HG03575 (cell line): ENCODE results near the gene SAMD4A.
"Not testable (repeated sequence)": the region's sequence is repeated elsewhere in the genome, so short reads cannot be mapped to it uniquely, and the experiment has no call there.

Source experiments
- ATAC-seq: cut with Tn5 transposase; IDR thresholded peaks from one replicate; pipeline ENCODE4 v1.9.1; 2021; ENCODE audit not compliant: unreplicated experiment, insufficient number of reproducible peaks, low FRiP score; ENCODE audit errors: extremely low read depth

Gene SAMD4A

DNA sequence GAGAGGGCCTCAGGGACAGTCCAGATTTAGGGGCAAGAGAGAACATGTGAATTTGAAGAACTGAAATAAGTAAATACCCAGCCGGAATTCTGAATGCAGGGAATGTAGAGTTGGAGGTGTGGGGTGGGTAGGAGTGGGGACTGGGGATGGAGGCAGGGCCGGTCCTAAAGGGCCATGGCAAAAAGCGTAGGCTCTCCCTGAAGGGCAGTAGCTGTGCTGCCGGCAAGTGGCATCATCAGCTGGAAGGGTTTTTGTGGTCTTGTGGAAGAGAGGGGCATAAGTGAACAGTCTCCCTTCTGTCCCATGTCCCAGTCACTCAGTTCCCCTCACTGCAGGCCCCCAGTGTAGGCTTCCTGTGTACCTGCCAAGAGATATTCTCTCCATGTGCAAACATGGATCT, 231.1 kb downstream of the SAMD4A start:
- no peak for ATAC-seq

- ATAC-seq, result no peak
These were observed 231.7 kb downstream of the SAMD4A start for GRCh38 chr14:54798465-54799124.

- ATAC-seq, result not testable (repeated sequence)
These were observed 234.6 kb downstream of the SAMD4A start for GRCh38 chr14:54801482-54801881.

GRCh38 chr14:54803396-54803795, 236.5 kb downstream of the SAMD4A start:
- ATAC-seq, result no peak

DNA sequence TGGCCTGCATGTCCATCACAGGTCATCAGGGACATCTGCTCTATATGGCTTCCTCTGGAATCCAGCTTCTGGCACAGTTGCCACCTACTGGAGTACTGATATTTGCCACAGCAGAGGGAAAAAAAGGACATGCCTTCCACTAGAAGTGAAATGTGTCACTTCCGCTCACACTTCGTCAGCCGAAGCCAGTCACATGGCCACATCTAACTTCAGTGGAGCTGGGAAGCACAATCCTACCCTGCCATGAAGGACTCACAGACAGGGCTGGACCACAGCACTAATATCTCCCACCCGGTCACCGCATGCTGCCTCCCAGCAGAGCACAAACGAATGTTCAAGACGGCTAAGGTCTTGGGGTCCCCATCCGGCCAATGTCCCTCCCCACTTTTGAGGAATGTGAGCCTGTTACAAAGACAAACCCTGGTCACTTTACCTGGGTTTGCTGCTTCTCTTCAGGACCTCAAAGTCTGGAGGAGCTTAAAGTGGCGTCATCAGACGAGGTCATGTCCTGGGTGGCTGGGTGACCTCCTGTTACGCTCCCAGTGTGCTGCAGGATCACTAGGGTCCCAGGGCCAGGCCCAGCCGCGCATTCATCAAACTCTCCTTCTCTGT, 237.1 kb downstream of the SAMD4A start:
- no peak for ATAC-seq

GRCh38 chr14:54804538-54805041, 237.7 kb downstream of the SAMD4A start:
- no peak for ATAC-seq

GRCh38 chr14:54805070-54805444, 238.1 kb downstream of the SAMD4A start:
- no peak for ATAC-seq

DNA sequence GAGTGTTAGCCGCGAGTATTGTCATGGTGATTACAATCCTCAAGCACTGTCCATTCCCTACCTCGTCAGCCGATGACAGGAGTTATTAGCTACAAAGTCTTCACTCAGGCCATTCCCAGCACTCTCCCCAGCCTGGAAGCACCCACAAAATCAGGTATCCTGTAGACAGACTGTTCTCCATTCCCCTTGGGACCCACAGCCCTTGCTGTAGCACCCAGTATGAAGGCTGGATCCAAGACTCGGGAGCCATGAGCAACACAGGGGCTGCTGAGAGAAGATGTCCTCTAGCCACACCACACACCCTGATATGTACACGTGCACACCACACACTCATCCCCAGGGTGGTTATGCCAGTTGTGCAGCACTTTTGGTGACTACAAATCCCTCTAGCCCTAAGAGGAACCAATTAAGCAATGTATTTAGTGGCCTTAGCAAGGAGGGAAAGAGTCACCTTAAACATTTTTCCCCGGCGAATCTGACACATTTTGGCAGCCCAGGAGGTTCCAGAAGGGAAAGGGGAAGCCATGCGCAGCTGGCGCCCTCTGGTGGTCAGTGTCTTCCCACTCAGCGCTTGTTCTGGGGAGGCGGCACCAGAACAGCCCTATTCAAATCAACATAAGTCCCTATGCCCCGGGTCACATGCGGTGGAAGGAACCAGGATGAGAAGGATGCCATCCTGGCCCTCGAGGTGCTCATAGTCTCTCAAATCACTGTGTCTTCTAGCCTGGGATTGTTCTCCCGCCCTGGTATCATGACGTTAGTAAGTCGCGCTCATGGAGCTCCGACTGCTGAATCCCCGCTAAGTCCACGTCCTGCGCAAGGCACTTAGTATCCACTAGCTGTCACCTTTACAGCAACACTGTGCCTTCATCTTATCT, 238.8 kb downstream of the SAMD4A start:
- no peak for ATAC-seq

DNA sequence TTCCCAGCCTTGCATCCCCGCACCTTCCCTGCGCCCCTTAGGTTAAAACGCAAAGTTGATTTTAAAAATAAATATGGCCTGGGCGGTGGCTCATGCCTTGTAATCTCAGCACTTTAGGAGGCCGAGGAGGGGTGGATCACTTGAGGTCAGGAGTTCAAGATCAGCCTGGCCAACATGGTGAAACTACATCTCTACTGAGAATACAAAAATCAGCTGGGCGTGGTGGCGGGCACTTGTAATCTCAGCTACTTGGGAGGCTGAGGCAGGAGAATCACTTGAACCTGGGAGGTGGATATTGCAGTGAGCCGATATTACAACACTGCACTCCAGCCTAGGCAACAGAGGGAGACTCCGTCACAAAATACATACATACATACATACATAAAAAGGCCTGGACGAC, 239.7 kb downstream of the SAMD4A start:
- ATAC-seq, result no peak

DNA sequence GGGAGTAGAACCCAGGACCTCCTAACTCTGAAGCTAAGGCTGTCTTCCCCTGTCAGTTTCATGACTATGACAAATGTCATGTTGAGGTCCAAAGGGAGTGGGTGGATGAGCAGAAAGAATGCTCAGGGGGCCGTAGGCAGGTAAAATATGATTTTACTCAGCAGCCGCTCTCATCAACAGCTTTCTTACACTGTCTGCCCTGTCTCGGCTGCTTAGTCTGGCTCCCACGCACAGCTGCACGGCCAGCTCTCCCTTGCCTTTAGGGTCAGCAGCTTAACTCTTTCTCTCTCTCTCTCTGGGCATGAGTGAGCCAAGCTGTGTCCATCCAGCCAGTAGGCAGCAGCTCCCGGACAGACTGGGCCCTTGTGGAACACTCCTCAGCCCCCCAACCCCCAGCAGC, 240.5 kb downstream of the SAMD4A start:
- ATAC-seq, result no peak

- no peak for ATAC-seq
These were observed 241.0 kb downstream of the SAMD4A start for GRCh38 chr14:54807881-54808280.

DNA sequence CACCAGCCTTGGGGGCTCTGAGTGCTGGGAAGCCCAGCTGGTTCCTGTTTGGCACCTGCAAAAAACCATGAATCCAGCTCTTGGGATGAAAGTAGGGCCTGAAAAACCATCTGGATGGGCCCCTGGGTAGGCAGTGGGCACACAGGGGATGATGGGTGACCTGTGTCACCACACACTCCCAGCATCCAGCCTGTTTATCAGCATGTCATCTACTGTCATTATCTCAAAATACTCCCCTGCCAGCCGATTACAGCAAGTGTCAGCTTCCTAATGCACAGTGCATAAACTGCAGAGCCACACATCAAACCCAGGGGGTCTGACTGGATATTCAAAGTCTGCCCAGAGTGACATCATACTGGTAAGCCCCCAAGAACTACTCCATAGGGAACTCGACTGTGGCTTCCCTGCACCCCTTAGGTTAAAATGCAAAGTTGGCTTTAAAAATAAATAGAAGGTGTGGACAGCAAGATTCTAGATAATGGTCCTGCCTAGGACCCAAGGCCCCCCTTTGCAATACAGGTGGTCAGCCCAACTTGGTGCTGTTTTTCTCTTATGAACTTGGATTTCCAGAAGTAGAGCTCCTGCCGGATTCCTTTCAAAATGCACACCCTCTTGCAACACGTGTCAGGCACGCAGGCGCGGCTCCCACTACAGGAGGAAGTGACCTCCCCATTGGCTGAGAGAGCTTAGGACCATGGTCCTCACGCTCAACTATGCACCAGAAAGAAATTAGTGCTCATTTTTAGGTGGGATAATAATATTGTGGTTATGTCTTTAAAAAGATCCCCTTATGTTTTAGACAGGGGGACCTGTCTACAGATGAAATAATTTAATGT, 241.6 kb downstream of the SAMD4A start:
- ATAC-seq, result no peak

DNA sequence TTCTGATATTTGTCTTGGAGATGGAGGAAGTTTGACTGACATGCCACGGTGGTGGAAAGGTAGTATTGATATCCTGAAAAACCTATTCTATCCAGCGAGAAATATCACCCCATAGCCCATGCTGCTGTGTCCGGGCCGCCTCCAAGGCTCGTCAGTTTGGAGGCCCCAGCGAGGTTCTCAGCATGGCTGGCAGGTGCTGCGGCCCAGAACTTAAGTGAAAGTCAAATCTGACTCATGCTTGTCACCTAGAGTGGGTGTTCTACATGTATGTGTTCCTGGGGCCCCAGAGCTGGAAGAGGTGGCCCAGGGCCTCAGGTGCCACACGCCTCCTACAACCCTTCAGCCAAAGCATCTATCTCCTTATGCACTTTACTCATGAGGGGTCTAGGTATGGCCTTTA, 242.8 kb downstream of the SAMD4A start:
- no peak for ATAC-seq

- ATAC-seq, result no peak
These were observed 245.7 kb downstream of the SAMD4A start for GRCh38 chr14:54812617-54813016.

- no peak for ATAC-seq
These were observed 246.2 kb downstream of the SAMD4A start for GRCh38 chr14:54813081-54813480.

DNA sequence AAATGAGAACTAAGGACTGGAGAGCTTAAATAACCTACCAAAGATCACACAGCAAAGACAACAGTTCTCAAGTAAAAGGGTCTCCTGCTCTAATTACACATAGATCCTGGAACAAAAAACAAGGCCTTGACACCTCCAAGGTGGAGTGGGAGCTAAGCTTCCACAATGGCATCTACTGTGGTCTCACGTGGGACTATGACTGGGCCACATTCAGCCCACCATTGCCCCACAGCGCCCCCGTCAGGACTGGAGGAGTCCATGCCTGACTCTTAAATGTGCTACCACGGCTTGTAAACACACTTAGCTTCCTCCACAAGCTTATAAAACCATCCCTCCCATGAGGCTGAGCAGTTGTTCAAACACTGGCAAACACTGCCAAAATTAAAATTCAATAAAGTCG, 247.1 kb downstream of the SAMD4A start:
- ATAC-seq, result no peak

GRCh38 chr14:54815016-54815415, 248.1 kb downstream of the SAMD4A start:
- ATAC-seq, result no peak

DNA sequence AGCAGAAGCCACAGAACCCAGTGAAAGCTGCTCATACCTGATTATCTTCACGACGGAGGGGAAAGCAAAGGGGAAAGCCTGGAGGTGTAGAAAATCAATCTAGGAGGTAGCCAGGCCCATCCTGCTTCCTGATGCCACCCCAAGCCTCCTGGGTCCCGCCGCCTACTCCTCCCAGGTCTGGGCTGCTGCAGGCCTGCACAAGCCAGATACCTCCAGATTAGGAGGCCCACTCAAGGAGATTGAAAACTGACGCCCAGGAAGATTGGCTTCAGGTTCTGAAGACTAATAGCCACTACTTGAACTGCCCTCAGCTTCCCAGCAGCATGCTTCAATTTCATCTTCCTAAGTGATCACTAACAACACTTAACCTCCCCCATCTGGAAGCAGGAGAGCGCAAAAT, 248.6 kb downstream of the SAMD4A start:
- ATAC-seq, result no peak

- ATAC-seq, result no peak
These were observed 249.5 kb downstream of the SAMD4A start for GRCh38 chr14:54816450-54816849.
